Measurements from ENCODE around the gene SYDE2.
"Not testable (repeated sequence)": the region's sequence is repeated elsewhere in the genome, so short reads cannot be mapped to it uniquely, and the experiment has no call there.

DNA sequence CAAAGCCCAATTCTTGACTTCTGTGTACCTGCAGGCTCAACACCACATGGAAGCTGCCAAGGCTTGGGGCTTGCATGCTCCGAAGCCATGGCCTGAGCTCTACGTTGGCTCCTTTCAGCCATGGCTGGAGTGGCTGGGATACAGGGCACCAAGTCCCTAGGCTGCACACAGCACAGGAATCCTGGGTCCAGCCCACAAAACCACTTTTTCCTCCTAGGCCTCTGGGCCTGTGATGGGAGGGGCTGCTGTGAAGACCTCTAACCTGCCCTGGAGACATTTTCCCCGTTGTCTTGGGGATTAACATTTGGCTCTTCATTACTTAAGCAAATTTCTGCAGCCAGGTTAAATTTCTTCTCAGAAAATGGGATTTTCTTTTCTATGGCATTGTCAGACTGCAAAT lies 48.2 kb upstream of the SYDE2 start:
- TF ChIP-seq, protein P1, sequence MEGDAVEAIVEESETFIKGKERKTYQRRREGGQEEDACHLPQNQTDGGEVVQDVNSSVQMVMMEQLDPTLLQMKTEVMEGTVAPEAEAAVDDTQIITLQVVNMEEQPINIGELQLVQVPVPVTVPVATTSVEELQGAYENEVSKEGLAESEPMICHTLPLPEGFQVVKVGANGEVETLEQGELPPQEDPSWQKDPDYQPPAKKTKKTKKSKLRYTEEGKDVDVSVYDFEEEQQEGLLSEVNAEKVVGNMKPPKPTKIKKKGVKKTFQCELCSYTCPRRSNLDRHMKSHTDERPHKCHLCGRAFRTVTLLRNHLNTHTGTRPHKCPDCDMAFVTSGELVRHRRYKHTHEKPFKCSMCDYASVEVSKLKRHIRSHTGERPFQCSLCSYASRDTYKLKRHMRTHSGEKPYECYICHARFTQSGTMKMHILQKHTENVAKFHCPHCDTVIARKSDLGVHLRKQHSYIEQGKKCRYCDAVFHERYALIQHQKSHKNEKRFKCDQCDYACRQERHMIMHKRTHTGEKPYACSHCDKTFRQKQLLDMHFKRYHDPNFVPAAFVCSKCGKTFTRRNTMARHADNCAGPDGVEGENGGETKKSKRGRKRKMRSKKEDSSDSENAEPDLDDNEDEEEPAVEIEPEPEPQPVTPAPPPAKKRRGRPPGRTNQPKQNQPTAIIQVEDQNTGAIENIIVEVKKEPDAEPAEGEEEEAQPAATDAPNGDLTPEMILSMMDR (IDR thresholded peaks at IDR 0.05), result not testable (repeated sequence)
- not testable (repeated sequence) for TF ChIP-seq POLR2A (IDR thresholded peaks at IDR 0.05)

Data from right lobe of liver (tissue), 4 donors.